IPS DF 6.9 (cell line): ENCODE results near the gene KRTAP4-9.

ENCODE experiments used
- DNase-seq: peaks from one replicate; pipeline ENCODE4 v3.0.0-alpha.2; 2013; ENCODE audit warnings: low read depth, low spot score
- H3K27ac ChIP-seq: one replicate; pipeline ENCODE4 v1.5.1; 2013; ENCODE audit warnings: low read length, control low read depth
- H3K27me3 ChIP-seq: 2 replicates; pipeline ENCODE4 v1.6.1; 2013; ENCODE audit warnings: mild to moderate bottlenecking, low read length; ENCODE audit not compliant: control insufficient read depth, insufficient read depth
- H3K36me3 ChIP-seq: 2 replicates; pipeline ENCODE4 v1.6.1; 2013; ENCODE audit warnings: low read length; ENCODE audit not compliant: control insufficient read depth, insufficient read depth
- H3K4me1 ChIP-seq: 2 replicates; pipeline ENCODE4 v1.6.1; 2013; ENCODE audit warnings: low read length; ENCODE audit not compliant: control insufficient read depth, insufficient read depth
- H3K4me3 ChIP-seq: 2 replicates; pipeline ENCODE4 v1.5.1; 2013; ENCODE audit warnings: mild to moderate bottlenecking, low read length
- H3K9me3 ChIP-seq: 2 replicates; pipeline ENCODE4 v1.6.1; 2013; ENCODE audit warnings: low read length, inconsistent platforms; ENCODE audit not compliant: control insufficient read depth, insufficient read depth
- WGBS: extraction: QIAGEN DNeasy Blood & Tissue Kit; methylation state at CpG from one replicate; pipeline ENCODE4 v1.1.7; 2013; ENCODE audit warnings: mixed read lengths, missing lambda C conversion rate; ENCODE audit not compliant: insufficient read length, insufficient coverage; 5-methylcytosine and 5-hydroxymethylcytosine counted together

KRTAP4-9 gene

GRCh38 chr17:41150026-41150425 lies 44.8 kb downstream of the KRTAP4-9 start:
- H3K36me3 ChIP-seq = no peaks in the 10 kb centered on the region
- H3K4me3 ChIP-seq = no peak overlapping the region
- H3K27me3 ChIP-seq = no peaks in the 10 kb centered on the region
- DNase-seq = no peak
- H3K27ac ChIP-seq = no peak overlapping the region
- no peaks in the 10 kb centered on the region for H3K9me3 ChIP-seq
- no CpG with 5 or more reads among the region's 4 CpGs for WGBS
- H3K4me1 ChIP-seq = no peaks in the 10 kb centered on the region

- no CpG with 5 or more reads among the region's 2 CpGs for WGBS
- Histone ChIP-seq H3K9me3 (no peaks in the 10 kb centered on the region), H3K4me1 (no peaks in the 10 kb centered on the region), H3K27ac (no peak overlapping the region), H3K27me3 (no peaks in the 10 kb centered on the region), H3K36me3 (no peaks in the 10 kb centered on the region), H3K4me3 (no peak overlapping the region)
- no peak for DNase-seq
These were observed 46.3 kb downstream of the KRTAP4-9 start for GRCh38 chr17:41151525-41151924.

- H3K9me3 ChIP-seq = no peaks in the 10 kb centered on the region
- H3K36me3 ChIP-seq = no peaks in the 10 kb centered on the region
- no peak for DNase-seq
- WGBS = no CpG with 5 or more reads among the region's 2 CpGs
- H3K27me3 ChIP-seq = no peaks in the 10 kb centered on the region
- no peaks in the 10 kb centered on the region for H3K4me1 ChIP-seq
- no peak overlapping the region for H3K4me3 ChIP-seq
- no peak overlapping the region for H3K27ac ChIP-seq
These were observed 48.7 kb downstream of the KRTAP4-9 start for GRCh38 chr17:41153856-41154255.
